Stimulated activated CD4-positive, alpha-beta T cell treated with anti-CD3 and anti-CD28 coated beads, Interleukin-12 subunit alpha, Interleukin-12 subunit beta, amount 100 ng/mL, for 24 hours (primary cell): ENCODE measurements around the gene B3GLCT.

Source experiments
- DNase-seq, 2 experiments: peaks; one replicate each; pipeline ENCODE4 v3.0.0-alpha.2; 2020; ENCODE audit warnings: low read depth in 2 of 2

The B3GLCT gene

GRCh38 chr13:31223640-31224039 lies 23.9 kb downstream of the B3GLCT start:
- DNase-seq, result no peak

- no peak for DNase-seq
Observed at GRCh38 chr13:31224174-31224669, 24.4 kb downstream of the B3GLCT start.

- no peak for DNase-seq
Observed at GRCh38 chr13:31224963-31225559, 25.3 kb downstream of the B3GLCT start.

- DNase-seq, result no peak
Observed at GRCh38 chr13:31225998-31226675, 26.4 kb downstream of the B3GLCT start.

GRCh38 chr13:31227063-31227462 lies 27.3 kb downstream of the B3GLCT start:
- no peak for DNase-seq

GRCh38 chr13:31227870-31228269 lies 28.1 kb downstream of the B3GLCT start:
- DNase-seq, result no peak

DNA sequence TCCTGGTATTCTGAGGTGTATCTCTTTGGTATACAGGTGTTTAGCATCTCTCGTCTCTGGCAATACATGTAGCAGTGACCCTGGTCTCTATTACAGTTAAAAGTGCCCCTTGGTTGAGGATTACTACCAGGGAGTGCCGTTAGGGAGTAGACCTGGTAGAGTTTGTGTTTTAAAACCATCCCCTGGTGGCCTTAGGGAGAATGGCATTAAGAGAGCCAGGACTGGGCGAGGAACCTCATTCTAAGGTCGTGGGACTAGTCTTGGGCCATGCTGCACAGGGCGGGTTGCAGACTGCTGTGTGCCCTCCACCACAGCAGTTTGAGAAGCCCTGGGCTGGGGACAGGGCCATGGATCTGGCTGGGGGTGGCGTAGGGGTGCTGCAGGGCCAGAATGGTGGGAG lies 35.0 kb downstream of the B3GLCT start:
- no peak for DNase-seq

DNA sequence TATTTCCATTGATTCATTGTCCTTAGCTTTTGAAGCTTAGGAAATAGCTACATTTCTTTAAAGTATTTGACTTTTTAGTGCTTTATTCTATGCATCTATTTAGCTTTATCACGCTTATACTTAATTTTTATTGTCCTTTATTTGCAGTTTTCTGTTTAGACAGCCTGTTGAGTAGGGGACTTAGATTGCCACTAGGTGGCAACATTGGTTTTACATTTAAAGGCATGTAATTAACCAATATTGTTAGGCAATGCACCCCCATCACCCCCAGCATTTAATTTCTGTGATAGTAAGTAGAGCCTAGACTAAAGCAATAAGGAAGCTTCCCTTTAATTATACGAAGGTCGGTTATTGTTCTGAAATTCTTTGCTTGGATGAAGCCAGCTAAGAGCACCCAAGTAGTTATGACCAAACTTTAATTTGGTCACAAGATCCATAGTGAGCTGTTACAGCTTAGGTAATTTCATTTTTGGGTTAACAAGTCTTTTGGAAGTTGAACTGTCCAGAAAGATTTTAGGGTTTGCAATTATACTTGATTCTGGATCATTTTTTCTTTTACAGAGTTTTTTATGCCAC lies 36.5 kb downstream of the B3GLCT start:
- DNase-seq, result no peak

- no peak for DNase-seq
Observed at GRCh38 chr13:31240921-31241320, 41.1 kb downstream of the B3GLCT start.

- DNase-seq, result no peak
Observed at GRCh38 chr13:31242367-31242766, 42.6 kb downstream of the B3GLCT start.

DNA sequence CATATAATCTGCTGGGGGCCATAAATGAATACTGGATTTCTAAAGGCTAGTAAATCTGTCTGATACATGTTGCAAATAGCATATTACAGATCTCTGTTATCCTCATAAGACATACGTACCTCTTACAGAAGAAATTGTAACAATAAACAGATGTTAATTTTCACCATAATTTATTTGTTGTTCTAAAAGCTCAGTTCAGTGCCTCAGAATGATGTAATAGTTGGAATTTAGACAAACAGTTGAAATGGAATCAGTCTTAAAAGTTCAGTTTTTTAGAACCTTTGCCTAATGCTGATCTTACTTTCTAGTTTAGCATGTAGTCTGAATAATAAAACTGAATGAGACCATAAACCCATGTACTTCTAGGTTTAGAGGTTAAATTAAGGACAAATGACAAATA lies 43.1 kb downstream of the B3GLCT start:
- DNase-seq, result no peak

GRCh38 chr13:31245598-31246373 lies 46.0 kb downstream of the B3GLCT start:
- no peak for DNase-seq

DNA sequence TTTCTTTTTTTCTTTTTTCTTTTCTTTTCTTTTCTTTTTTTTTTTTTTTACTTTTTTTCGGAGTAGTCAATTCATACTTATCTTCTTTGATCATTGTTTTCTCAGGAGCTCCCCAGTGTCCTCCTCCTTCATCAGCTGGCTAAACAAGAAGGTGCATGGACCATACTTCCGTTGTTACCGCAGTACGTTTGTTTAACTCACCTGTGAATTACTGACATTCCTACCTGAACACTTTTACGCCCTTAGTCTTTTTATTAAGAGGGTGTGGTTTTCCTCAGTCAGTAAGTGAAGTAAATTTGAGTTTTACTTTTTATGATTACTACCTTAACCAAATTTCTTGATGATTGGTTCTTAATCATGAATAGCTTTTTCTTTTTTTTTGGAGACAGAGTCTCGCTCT lies 47.1 kb downstream of the B3GLCT start:
- DNase-seq, result no peak

GRCh38 chr13:31248361-31248760 lies 48.6 kb downstream of the B3GLCT start:
- no peak for DNase-seq

- no peak for DNase-seq
Observed at GRCh38 chr13:31248965-31249539, 49.3 kb downstream of the B3GLCT start.

- no peak for DNase-seq
Observed at GRCh38 chr13:31250435-31250834, 50.7 kb downstream of the B3GLCT start.

- no peak for DNase-seq
Observed at GRCh38 chr13:31261241-31261640, 61.5 kb downstream of the B3GLCT start.

- no peak for DNase-seq
Observed at GRCh38 chr13:31263346-31263745, 63.6 kb downstream of the B3GLCT start.

GRCh38 chr13:31264151-31264550 lies 64.4 kb downstream of the B3GLCT start:
- DNase-seq, result no peak

DNA sequence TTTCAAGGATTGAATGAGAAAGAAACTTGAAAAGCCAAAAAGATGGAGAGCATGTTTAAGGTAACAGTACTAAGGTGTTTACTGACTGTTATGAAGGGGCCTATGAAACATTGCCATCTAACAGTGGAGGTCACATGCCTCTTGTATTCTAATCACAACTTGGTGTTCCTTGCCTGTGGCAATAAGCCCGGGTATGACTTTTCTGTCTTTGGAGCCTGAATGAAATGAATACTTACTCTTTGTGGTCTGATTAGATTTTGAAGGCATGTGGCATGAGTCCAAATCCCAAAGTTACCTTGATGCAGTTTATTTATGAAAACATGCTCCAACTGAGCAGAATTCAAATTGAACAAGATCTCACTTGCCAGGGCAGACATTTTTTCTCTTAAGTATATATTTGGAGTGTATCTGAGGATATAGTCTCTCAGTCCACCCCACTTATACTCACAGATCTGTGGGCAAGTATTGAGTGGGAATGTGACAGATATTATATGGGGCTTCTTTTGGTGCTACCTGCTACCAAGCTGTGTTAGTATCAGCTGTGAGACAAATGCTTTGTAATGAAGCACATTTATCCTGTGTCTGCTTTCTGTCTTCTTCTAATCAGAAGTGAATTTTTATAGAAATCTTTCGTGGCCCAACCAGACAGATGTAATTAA lies 67.5 kb downstream of the B3GLCT start:
- no peak for DNase-seq

DNA sequence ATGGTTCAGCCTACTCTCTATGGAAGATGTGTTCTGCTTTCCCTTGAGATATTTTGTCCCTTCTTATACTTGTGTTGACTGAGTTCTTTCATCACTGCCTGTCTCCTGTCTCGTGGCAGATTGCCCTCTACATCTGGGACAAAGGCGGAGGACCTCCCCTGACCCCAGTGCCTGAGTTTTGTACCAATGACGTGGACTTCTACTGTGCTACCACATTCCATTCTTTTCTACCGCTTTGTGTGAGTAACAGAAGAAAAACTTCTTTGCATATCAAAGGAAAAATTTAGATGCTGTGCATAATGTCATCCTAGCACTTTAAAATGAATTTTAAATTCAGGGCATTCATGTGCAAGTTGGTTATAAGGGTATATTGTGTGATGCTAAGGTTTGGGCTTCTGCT lies 74.6 kb downstream of the B3GLCT start:
- DNase-seq, result no peak

DNA sequence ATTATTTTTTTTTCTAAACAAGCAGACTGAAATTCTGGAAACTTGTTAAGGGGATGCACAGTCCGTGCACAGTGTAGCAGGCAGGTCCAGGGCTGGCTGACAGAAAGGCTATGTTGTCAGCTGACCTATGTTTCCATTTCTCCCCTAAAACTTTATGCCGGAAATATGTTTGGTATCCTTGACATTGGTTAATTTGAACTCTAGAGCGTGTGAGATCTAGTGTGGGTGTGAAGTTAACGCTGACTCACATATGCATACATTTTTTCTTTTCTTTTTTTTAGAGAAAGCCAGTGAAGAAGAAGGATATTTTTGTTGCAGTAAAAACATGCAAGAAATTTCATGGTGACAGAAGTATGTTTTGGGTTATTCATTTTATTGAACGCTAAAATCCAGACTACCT lies 76.6 kb downstream of the B3GLCT start:
- no peak for DNase-seq
